Activated T-cell treated with anti-CD3 and anti-CD28 coated beads for 24 hours (primary cell): ENCODE measurements around the gene THBS3.
"Not testable (repeated sequence)": the region's sequence is repeated elsewhere in the genome, so short reads cannot be mapped to it uniquely, and the experiment has no call there.

Experiments
- DNase-seq: peaks from one replicate; pipeline ENCODE4 v3.0.0-alpha.2; 2020; ENCODE audit warnings: low read depth

THBS3 gene

GRCh38 chr1:155207806-155208540, at the start of gene THBS3:
THBS3 (minus strand) TSS chr1:155207897; CDS start chr1:155207876, 21 bp downstream.
- no peak for DNase-seq

DNA sequence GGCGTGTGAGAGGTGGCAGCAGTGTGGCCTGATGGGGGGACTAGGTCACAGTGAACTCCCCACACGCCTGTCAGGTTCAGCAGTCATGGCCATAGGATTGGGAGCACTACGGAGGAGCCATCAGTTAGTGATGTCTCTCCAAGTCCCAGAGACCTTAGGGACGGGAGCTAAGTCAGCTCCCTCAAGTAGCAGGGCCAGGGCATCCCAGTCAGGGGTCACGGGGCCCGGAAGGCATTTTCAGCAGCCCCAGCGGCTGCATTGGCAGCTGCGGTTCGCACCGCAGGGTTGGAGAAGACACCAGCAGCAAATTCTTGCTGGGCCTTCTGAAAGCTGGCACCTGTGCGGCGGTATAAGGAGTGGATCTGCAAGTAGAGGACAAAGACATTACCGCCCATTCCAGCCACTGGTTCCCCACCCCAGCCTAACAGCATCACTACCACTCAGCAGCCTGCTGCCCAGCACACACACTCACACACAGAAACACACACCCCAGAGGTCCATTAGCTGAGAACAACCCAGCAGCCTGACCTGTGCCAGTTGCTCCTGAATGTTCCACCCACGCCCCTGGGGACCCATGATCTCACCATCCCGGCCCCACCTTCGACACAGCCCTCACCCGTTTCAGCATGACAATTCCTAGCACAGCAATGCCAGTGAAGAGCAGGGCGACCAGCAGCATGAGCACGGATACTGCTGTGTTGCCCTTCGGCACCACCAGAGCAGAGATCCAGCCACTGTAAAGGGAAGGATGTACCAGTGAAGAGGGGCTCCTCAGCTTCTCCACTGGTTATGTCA, 48.6 kb upstream of the THBS3 start:
- no peak for DNase-seq

GRCh38 chr1:155255243-155256007, 47.7 kb upstream of the THBS3 start, which contains the start of gene ENTREP3:
ENTREP3 (minus strand) TSS chr1:155255483; CDS start chr1:155254877, 606 bp downstream.
- peak; percentile 74 for DNase-seq

DNA sequence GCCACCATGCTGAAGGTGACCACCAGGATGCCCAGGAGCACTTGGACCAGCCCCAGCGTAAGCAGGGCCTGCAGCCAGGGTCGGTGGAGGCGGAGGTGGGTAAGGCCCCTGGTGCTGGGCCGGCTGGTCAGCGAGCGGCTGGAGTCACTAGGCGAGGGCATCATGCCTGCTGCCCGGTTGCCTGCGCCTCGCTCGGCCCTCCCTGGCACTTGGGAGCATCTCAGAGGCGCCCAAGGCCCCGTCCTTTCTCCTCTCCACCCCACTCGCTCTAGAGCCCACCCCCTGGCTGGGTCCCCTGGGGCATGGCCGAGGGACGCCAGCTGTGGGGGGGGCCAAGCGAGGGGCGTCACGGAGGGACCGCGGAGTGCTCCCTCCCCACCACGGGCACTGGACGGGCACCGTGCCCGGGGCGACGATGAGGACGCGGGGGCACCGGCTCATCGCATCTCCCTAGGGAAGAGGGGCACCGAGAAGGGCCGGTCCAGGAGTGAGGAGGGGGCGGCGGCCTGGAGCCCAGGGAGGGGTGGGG, 47.1 kb upstream of the THBS3 start:
- no peak for DNase-seq

- DNase-seq, result no peak
These were observed 46.6 kb upstream of the THBS3 start for GRCh38 chr1:155254228-155254713.

- no peak for DNase-seq
These were observed 46.1 kb upstream of the THBS3 start for GRCh38 chr1:155253797-155254196.

- no peak for DNase-seq
These were observed 45.5 kb upstream of the THBS3 start for GRCh38 chr1:155253208-155253607.

GRCh38 chr1:155251566-155251965, 43.9 kb upstream of the THBS3 start:
- DNase-seq, result no peak

DNA sequence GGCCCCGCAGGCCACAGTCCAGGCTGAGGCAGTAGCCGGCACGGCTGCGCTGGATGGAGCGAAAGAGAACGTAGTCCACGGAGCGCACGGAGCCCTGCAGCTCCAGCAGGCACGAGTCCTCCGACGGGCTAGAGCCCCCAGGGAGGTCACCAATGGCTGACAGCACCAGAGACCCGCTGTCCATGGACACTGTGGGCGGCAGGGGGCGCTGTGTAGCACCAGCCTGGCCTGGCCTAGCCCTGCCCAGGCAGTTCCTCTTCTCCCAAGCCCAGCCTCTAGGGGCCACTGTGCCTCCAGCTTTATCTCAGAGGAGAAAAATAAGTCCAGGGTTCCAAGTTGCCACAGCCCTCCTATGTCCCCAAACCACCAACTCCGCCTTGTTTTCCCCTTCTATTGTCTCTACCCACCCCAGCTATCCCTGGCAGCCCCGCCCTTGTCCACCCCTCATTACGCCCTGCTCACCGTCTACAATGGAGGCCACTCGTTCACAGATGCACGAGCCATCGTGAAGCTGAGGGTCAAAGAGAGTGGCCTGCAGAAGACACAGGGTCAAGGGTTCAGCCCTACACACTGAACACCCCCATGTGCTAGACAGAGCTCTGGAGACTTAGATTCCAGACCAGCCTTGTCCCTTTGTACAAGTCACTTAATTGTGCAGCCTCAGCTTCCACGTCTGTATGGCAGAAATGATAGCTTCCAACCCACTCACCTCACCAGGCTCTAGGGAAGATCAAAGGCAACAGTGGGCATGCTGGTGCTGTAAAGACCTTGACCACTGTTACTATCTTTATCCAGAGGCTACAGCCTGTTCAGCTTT, 43.1 kb upstream of the THBS3 start:
- DNase-seq, result peak; percentile 90

DNA sequence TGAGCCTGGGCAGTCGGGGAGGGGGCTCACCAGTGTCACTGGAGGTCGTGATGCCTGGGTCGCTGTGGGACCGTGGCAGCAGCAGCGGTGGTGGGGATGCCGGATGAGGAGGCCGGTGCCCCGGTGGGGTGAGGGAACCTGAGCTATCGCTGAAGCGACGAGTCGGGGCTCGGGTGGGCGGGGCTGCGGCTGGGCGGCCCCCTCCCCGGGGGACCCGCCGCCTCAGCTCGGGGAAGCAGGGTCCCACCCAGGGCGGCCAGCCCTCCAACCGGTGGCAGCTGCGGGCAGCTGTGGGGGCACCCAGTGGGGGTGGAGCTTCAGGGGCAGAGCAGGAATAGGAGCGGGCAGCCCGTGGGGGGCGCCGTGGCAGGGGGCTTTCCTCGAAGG, 42.5 kb upstream of the THBS3 start:
- DNase-seq, result no peak

DNA sequence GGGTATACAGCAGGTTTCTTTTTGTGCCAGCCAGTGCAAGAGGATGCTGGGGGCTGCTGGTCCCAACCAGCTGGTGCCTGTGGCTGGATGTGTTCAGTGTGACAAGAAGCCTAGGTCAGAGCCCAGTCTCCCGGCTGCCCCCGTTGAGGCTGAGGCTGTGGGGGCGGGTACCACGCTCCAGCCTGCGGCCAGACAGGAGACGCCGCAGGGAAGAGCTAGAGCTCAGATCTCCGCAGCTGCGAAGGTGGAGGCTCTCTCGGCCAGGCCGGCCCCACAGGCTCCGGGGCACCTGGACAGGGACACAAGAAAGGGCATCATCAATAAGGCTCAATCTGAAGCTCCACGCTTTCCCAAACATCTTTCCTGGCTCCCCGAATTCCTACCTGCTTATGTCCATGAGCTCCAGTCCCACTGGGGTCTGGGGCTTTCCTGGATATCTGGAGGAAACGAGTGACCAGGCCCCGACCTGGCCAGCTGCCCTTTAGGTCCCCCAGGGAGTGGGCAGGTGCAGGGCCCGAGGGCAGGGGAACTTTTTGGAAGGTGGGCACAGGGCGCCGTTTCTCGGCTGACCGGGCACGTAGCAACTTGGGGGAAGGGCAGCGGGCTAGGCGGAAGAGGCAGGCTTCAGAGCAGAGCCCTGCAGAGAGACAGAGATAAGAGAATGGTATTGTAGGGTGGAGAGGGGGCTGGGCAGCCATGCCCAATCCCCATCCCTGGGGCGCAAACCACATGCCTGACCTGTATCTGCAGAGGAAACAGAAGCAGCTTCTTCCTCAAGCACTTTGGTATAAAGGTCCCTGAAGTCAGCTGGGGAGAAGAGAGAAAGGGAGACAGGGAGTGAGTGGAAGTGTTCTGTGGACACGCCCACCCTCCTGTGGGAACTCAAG, 40.2 kb upstream of the THBS3 start:
- no peak for DNase-seq

DNA sequence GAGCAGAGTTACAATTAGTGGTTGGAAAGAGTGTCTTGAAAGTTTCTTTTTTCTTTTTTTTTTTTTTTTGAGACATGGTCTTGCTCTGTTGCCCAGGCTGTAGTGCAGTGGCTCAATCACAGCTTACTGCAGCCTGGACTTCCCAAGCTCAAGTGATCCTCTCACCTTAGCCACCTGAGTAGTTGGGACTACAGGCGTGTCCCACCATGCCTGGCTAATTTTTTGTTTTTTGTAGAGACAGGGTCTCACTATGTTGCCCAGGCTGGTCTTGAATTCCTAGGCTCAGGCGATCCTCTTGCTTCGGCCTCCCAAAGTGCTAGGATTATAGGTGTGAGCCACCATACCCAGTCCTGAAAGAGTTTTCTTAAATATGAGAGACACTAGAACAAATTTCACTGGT, 39.1 kb upstream of the THBS3 start:
- not testable (repeated sequence) for DNase-seq

DNA sequence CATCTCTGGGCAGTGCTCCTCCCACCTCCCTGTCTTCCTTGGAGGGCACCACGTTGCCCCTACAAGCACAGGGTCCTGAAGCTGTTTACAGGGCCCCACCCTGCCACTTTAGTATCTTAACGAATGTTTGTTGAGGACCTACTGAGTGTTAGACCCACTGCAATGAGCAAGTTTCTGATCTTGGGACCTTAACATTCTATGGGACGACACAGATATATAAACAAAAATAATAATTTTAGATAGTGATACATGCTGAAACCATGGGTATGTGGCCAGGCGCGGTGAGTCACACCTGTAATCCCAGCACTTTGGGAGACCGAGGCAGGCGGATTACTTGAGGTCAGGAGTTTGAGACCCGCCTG, 37.4 kb upstream of the THBS3 start:
- no peak for DNase-seq

DNA sequence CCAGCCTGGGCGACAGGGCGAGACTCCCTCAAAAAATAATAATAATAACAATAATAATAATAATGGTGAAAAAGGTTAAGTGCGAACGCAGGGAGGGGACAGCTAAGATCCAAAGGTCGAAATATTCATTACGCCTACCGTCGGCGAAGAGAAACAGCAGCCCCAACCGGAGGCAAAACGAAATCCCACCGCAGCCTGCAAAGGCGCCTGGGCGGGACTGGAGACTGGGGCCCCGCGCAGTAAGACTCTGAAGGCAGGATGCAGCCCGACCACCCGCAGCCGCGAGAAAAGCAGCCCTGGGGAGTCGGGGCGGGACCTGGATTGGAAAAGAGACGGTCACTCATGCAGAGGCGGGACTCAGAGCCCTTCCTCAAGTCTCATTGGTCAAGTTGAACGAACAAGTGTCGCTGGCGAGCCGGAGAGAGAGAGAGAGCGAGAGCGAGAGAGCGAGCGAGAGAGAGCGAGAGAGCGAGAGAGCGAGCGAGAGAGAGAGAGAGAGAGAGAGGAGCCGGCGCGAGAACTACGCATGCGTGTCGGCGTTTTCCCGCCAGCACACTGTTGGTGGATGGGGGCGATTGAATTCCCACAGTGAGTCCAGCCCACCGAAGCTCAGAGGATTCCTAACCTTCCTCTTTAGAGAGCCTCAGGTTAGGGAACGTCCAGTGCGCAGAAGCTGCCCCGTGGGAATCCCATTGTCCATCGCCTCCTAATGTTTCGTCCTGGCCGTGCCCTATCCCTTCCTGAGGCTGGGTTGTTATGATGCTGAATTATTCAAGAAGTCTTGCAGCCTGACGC, 36.9 kb upstream of the THBS3 start:
- DNase-seq, result peak; percentile 94

- DNase-seq, result no peak
These were observed 35.2 kb upstream of the THBS3 start for GRCh38 chr1:155242805-155243358.

DNA sequence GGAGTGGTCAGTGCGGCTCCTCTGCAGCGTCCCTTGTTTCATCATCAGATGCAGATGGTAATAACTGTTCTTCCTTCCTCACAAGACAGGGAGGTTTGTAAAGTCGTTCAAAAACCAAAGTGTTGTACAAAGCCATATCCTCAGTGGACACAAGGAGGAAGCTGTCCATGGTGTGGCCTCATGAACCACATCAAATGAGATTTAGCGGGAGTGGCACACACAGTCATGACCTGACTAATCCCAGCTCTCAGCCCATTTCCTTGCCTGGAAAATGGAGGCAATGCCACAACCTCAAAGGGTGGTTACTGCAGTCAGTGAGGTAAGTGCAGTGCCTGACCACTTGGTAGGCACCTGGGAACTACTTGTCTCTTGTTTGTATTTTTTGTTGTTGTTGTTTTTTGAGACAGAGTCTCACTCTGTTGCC, 34.2 kb upstream of the THBS3 start:
- no peak for DNase-seq

DNA sequence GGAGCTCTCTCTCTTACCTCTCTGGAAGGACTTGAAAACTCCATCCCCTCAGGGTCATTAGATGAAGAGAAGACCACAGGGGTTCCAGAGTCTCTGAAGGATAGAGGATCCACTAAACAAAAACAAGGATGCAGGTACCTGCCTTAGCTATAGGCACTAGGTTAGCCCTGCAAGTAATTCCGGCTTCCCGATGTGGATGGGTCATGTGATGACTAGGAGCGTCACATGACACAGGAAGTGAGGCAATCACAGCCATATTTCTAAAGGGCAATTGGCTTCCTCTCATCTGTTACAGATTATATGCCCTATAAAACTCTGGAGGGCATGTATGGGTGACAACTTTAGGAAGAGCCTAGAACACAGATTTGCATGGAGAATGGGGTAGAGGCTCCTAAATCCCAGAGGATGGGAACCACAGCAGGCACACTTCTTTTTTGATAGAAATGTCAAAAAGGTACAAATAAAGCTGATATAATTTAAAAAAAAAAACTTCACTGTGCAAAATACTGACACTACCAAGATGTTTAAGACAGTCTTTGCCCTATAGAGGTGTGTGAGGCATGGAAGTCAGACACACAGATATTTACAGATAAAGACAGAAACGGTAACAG, 33.5 kb upstream of the THBS3 start:
- DNase-seq, result peak; percentile 62

- DNase-seq, result no peak
These were observed 28.8 kb upstream of the THBS3 start for GRCh38 chr1:155236451-155236850.

DNA sequence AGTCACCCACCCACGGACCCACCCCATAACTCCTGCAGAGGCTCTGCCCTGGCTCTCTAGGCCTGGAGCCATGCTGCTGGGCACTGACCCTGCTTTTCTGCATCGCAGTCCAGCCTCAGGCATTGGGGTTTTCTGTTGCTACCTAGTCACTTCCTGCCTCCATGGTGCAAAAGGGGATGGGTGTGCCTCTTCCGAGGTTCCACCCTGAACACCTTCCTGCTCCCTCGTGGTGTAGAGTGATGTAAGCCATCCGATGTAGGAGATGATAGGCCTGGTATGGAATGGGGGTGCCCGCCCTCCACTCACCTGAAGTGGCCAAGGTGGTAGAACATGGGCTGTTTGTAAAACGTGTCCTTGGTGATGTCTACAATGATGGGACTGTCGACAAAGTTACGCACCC, 27.7 kb upstream of the THBS3 start:
- not testable (repeated sequence) for DNase-seq
